Lower lobe of right lung (tissue), 2 donors: ENCODE measurements around the gene SASH1. TPM values are rescaled to one million over a fixed set of nuclear protein-coding genes. Genes with fewer than 3 reads are reported as not detected.
A peak's percentile ranks its signal among the peaks of the same experiment; 100 is the strongest.

Source experiments
- ATAC-seq, 2 donors: fragments of 200-7000 bp; cut with Tn5 transposase; one replicate each; pipeline ENCODE4 v1.9.1; 2020 to 2022; ENCODE audit warnings: mild to moderate bottlenecking in 2 of 2, moderate library complexity in 2 of 2
- DNase-seq: peaks from one replicate; pipeline ENCODE4 v3.0.0-alpha.2; 2020
- H3K27ac ChIP-seq: fragments of 200-600 bp; one replicate; pipeline ENCODE4 v1.8.0; 2022
- H3K27me3 ChIP-seq: fragments of 200-600 bp; one replicate; pipeline ENCODE4 v1.8.0; 2022; ENCODE audit warnings: low read depth
- H3K36me3 ChIP-seq: fragments of 200-600 bp; one replicate; pipeline ENCODE4 v1.8.0; 2022; ENCODE audit warnings: mild to moderate bottlenecking
- H3K4me1 ChIP-seq: fragments of 200-600 bp; one replicate; pipeline ENCODE4 v1.8.0; 2022
- H3K4me3 ChIP-seq: fragments of 200-600 bp; one replicate; pipeline ENCODE4 v1.8.0; 2022; ENCODE audit warnings: mild to moderate bottlenecking
- H3K9me3 ChIP-seq: fragments of 200-600 bp; one replicate; pipeline ENCODE4 v1.8.0; 2022
- intact Hi-C: fragments of 100-400 bp; cut with DNase I; formaldehyde crosslinking; loops from one replicate; pipeline ENCODE4 v1.11.0; 2022
- total RNA-seq: library from RNA; stranded (reverse); fragmentation: NEBNext Ultra II Directional; extraction: Animal tissue kit (Norgen Biotek cat#: 25700); gene quantifications from one replicate; pipeline ENCODE4 v1.2.1, GENCODE V29; 2021
- TF ChIP-seq, protein P1 (sequence below): fragments of 200-600 bp; IDR thresholded peaks from one replicate; pipeline ENCODE4 v1.8.0; 2022; ENCODE audit warnings: antibody characterized with exemption, mild to moderate bottlenecking
- donor health status: DM: no; HTN: yes; CAD: no; lungs with severe emphysema.

Gene SASH1
- total RNA-seq, 1 donor from 2014 or later = 103 TPM

- ATAC-seq = no peak
- peaks cover 33% of the 10 kb centered on the region for H3K4me1 ChIP-seq
Observed at GRCh38 chr6:148459238-148459637, 116.6 kb downstream of the SASH1 start.

GRCh38 chr6:148460876-148461646, 118.4 kb downstream of the SASH1 start:
- Histone ChIP-seq H3K36me3 (peaks cover 5% of the 10 kb centered on the region), H3K9me3 (no peaks in the 10 kb centered on the region), H3K4me3 (no peak overlapping the region), H3K27ac (no peak overlapping the region), H3K27me3 (no peaks in the 10 kb centered on the region), H3K4me1 (peaks cover 46% of the 10 kb centered on the region)
- ATAC-seq = no peak
- intact Hi-C loops = no loop called here
- TF ChIP-seq, protein P1, sequence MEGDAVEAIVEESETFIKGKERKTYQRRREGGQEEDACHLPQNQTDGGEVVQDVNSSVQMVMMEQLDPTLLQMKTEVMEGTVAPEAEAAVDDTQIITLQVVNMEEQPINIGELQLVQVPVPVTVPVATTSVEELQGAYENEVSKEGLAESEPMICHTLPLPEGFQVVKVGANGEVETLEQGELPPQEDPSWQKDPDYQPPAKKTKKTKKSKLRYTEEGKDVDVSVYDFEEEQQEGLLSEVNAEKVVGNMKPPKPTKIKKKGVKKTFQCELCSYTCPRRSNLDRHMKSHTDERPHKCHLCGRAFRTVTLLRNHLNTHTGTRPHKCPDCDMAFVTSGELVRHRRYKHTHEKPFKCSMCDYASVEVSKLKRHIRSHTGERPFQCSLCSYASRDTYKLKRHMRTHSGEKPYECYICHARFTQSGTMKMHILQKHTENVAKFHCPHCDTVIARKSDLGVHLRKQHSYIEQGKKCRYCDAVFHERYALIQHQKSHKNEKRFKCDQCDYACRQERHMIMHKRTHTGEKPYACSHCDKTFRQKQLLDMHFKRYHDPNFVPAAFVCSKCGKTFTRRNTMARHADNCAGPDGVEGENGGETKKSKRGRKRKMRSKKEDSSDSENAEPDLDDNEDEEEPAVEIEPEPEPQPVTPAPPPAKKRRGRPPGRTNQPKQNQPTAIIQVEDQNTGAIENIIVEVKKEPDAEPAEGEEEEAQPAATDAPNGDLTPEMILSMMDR = no peak
- no peak for DNase-seq

More at GRCh38 chr6:148459238-148459637, 116.6 kb downstream of the SASH1 start:
- intact Hi-C loops = no loop called here
- TF ChIP-seq, protein P1 = no peak
- H3K27ac ChIP-seq = no peak overlapping the region
- H3K9me3 ChIP-seq = no peaks in the 10 kb centered on the region
- H3K36me3 ChIP-seq = peaks cover 5% of the 10 kb centered on the region
- H3K4me3 ChIP-seq = no peak overlapping the region
- no peaks in the 10 kb centered on the region for H3K27me3 ChIP-seq
- no peak for DNase-seq

GRCh38 chr6:148461986-148462577, 119.4 kb downstream of the SASH1 start:
- ATAC-seq (no peak), DNase-seq (no peak)
- intact Hi-C loops = no loop called here
- Histone ChIP-seq H3K9me3 (no peaks in the 10 kb centered on the region), H3K36me3 (peaks cover 5% of the 10 kb centered on the region), H3K4me1 (peaks cover 53% of the 10 kb centered on the region), H3K4me3 (no peak overlapping the region), H3K27ac (peak overlapping the region; percentile 22), H3K27me3 (no peaks in the 10 kb centered on the region)
- TF ChIP-seq, protein P1 = no peak

GRCh38 chr6:148463671-148464070, 121.0 kb downstream of the SASH1 start:
- TF ChIP-seq, protein P1 = no peak
- intact Hi-C loops = no loop called here

GRCh38 chr6:148464319-148465010, 121.8 kb downstream of the SASH1 start:
- peak; percentile 75 to 83 for ATAC-seq
- Histone ChIP-seq H3K9me3 (no peaks in the 10 kb centered on the region), H3K4me1 (peaks cover 53% of the 10 kb centered on the region), H3K27me3 (no peaks in the 10 kb centered on the region), H3K36me3 (no peaks in the 10 kb centered on the region), H3K27ac (no peak overlapping the region), H3K4me3 (no peak overlapping the region)
- no peak for DNase-seq
- intact Hi-C loops = loop anchor here (5.0 kb wide), 1 partner anchor 287 kb away; no protein-coding TSS in a partner anchor
- TF ChIP-seq, protein P1 = peak; percentile 95

More at GRCh38 chr6:148463671-148464070, 121.0 kb downstream of the SASH1 start:
- peak overlapping the region; percentile 13 for H3K27ac ChIP-seq
- H3K4me3 ChIP-seq = no peak overlapping the region
- no peaks in the 10 kb centered on the region for H3K27me3 ChIP-seq
- DNase-seq = no peak
- peaks cover 5% of the 10 kb centered on the region for H3K36me3 ChIP-seq
- no peak for ATAC-seq
- H3K9me3 ChIP-seq = no peaks in the 10 kb centered on the region
- peaks cover 53% of the 10 kb centered on the region for H3K4me1 ChIP-seq
